ENCODE results near the gene MAPT.

DNA sequence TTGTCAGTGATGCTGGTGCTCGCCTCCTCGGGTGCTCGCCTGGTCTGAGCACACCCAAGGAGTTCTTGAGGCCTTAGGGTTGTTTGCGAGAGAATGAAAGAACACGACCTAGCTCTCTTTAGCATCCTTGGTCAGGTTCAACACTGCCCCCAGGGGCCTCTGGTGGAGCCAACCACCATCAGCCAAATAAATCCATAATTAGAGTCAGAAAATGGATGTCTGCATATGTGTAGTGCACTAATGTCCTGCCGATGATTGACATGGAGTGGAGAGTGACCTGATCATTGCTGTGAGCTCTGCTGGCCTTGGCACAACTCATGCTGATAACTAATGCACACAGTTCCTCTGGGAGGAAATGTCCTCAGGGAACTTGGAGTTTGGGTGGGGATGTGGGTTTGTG lies 96.5 kb downstream of the MAPT start:
- TF ChIP-seq POLR2A (IDR thresholded peaks at IDR 0.05) (no peak), CTCF (IDR thresholded peaks at IDR 0.05) (no peak)
